NCI-H2196 (cell line): ENCODE measurements around the gene STPG2.

ENCODE experiments used
- DNase-seq: peaks from one replicate; lab custom pipeline; 2025; ENCODE audit not compliant: unreplicated experiment; lab: John Stamatoyannopoulos, UW

STPG2 gene

DNA sequence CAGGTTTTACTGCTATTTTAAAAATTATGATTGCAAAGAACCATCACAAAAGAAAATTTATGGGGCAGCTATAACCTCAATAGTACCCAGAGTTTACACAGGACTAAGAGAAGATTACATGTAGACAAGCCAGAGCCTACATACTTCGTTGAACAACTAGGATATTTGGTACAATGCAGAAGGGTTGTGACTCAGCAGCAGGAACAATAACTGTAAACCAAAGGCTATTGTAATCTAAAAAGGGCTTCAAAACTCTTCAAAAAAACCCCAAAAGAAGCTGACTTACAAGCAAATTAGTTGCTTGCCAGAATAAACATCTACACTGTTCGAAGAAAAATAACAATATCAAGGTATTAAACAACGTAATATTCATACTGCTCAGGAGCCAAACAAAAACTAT lies 618.0 kb downstream of the STPG2 start:
- DNase-seq = no peak

DNA sequence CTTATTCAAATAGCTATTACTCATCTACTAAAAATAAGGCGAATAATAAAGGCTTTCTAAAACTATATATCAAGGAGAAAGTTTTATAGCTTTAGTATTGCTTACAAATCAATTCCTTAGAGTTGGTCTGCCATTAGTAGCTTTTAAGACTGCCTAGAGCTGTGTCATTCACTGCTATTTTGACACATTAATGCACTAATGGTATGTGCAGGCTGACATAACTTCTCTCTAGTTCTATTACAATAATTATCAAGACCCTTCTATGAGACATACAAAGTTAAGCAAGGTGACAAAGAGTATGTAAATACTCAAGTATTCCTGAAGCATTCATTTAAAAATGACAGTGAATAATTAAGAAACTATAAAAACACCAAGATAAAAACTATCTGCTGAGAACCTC lies 625.3 kb downstream of the STPG2 start:
- no peak for DNase-seq

DNA sequence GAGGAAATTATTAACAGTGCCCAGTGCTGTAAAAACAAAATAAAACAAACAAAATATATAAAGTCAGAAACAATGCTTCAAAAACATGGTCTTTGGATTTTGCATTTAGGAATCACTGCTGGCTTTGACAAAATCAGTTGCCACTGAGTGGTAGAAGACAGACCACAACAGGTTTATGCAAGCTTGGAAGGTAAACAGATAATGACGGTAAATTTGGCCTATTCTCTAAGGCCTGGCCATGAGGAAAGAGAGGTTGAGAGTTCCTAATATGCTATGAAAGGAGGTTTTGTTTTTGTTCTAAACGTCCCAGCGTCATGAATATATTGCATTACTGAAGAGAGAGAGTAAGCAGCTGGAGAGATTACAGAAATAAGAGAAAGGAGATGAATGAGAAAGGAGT lies 629.4 kb downstream of the STPG2 start:
- no peak for DNase-seq
